IMR-90 (cell line): ENCODE results near the gene FBXO3. TPM values are rescaled to one million over a fixed set of nuclear protein-coding genes. Genes with fewer than 3 reads are reported as not detected.

ENCODE experiments used
- ATAC-seq: fragments of 200-7000 bp; cut with Tn5 transposase; 2 replicates; pipeline ENCODE4 v1.9.1; 2020; ENCODE audit warnings: low read depth, mild to moderate bottlenecking, moderate library complexity
- BruUV-seq: library from RNA; stranded (reverse); fragments of 400-500 nt; replicated peaks from 2 replicates; lab custom pipeline; 2021; lab: Mats Ljungman, UMichigan
- CTCF ChIA-PET: fragments of 300-600 bp; formaldehyde crosslinking; extraction: SDS; loops from one replicate; lab custom pipeline; 2021; ENCODE audit warnings: antibody characterized with exemption; lab: Yijun Ruan, JAX
- POLR2A ChIA-PET: fragments of 300-600 bp; sonication (Branson Sonifier 250); formaldehyde crosslinking; loops from one replicate; lab custom pipeline; 2022; ENCODE audit warnings: antibody characterized with exemption; ENCODE audit not compliant: unreplicated experiment; lab: Charles Lee
- DNase-seq: peaks from one replicate; pipeline ENCODE4 v3.0.0; 2013
- H2AFZ ChIP-seq: replicated peaks from 2 replicates; pipeline ENCODE3; 2013; ENCODE audit warnings: low read length, mild to moderate bottlenecking; ENCODE audit not compliant: poor library complexity
- H2AK5ac ChIP-seq: 2 replicates; pipeline ENCODE4 v1.6.1; 2013; ENCODE audit warnings: low read depth, low read length, inconsistent platforms
- H2AK9ac ChIP-seq: replicated peaks from 2 replicates; pipeline ENCODE3; 2013; ENCODE audit warnings: mild to moderate bottlenecking, low read depth, low read length, moderate library complexity; ENCODE audit not compliant: poor library complexity
- H2BK120ac ChIP-seq: 2 replicates; pipeline ENCODE4 v1.6.1; 2013; ENCODE audit warnings: low read depth, low read length, inconsistent platforms
- H2BK15ac ChIP-seq: 3 replicates; pipeline ENCODE4 v1.6.1; 2013; ENCODE audit warnings: low read depth, low read length, inconsistent platforms
- H2BK20ac ChIP-seq: 2 replicates; pipeline ENCODE4 v1.6.1; 2013; ENCODE audit warnings: low read depth, mild to moderate bottlenecking, inconsistent platforms, low read length, moderate library complexity
- H2BK5ac ChIP-seq: 2 replicates; pipeline ENCODE4 v1.6.1; 2013; ENCODE audit warnings: mild to moderate bottlenecking, low read depth, low read length, inconsistent platforms; ENCODE audit not compliant: poor library complexity, severe bottlenecking
- H3K14ac ChIP-seq: replicated peaks from 2 replicates; pipeline ENCODE4 v1.6.1; 2013; ENCODE audit warnings: low read depth, low read length, inconsistent platforms
- H3K18ac ChIP-seq: 2 replicates; pipeline ENCODE4 v1.6.1; 2013; ENCODE audit warnings: low read depth, low read length, control low read depth
- H3K23ac ChIP-seq: 2 replicates; pipeline ENCODE4 v1.6.1; 2013; ENCODE audit warnings: low read depth, low read length, inconsistent platforms
- H3K27ac ChIP-seq: 2 replicates; pipeline ENCODE4 v1.5.1; 2013; ENCODE audit warnings: mild to moderate bottlenecking, control low read depth, low read length; ENCODE audit not compliant: insufficient read depth
- H3K27me3 ChIP-seq: 2 replicates; pipeline ENCODE4 v1.6.1; 2013; ENCODE audit warnings: low read length; ENCODE audit not compliant: control insufficient read depth, insufficient read depth
- H3K36me3 ChIP-seq: 2 replicates; pipeline ENCODE4 v1.6.1; 2013; ENCODE audit warnings: low read length, mixed read lengths; ENCODE audit not compliant: control insufficient read depth, insufficient read depth
- H3K4ac ChIP-seq: 2 replicates; pipeline ENCODE4 v1.6.1; 2013; ENCODE audit warnings: low read depth, low read length, inconsistent platforms
- H3K4me1 ChIP-seq: 2 replicates; pipeline ENCODE4 v1.6.1; 2013; ENCODE audit warnings: low read length, mixed read lengths; ENCODE audit not compliant: control insufficient read depth, insufficient read depth
- H3K4me2 ChIP-seq: 2 replicates; pipeline ENCODE4 v1.6.1; 2013; ENCODE audit warnings: low read depth, mild to moderate bottlenecking, control low read depth, low read length, moderate library complexity
- H3K4me3 ChIP-seq: 2 replicates; pipeline ENCODE4 v1.5.1; 2013; ENCODE audit warnings: low read depth, mild to moderate bottlenecking, control low read depth, low read length, moderate library complexity; ENCODE audit not compliant: insufficient read depth
- H3K56ac ChIP-seq: 2 replicates; pipeline ENCODE4 v1.6.1; 2013; ENCODE audit warnings: low read length, inconsistent platforms; ENCODE audit not compliant: insufficient read depth; ENCODE audit errors: extremely low read depth
- H3K79me1 ChIP-seq, 2 experiments: 2 replicates each; pipeline ENCODE4 v1.6.1; 2013; ENCODE audit warnings: low read length in 2 of 2, inconsistent platforms in 1 of 2, low read depth in 1 of 2
- H3K9ac ChIP-seq: 2 replicates; pipeline ENCODE4 v1.6.1; 2013; ENCODE audit warnings: low read depth, low read length, control low read depth
- H3K9me1 ChIP-seq: 2 replicates; pipeline ENCODE4 v1.6.1; 2013; ENCODE audit warnings: low read length, inconsistent platforms; ENCODE audit not compliant: insufficient read depth
- H3K9me3 ChIP-seq: 2 replicates; pipeline ENCODE4 v1.6.1; 2013; ENCODE audit warnings: low read length; ENCODE audit not compliant: control insufficient read depth, insufficient read depth
- H4K20me1 ChIP-seq: 2 replicates; pipeline ENCODE4 v1.6.1; 2013; ENCODE audit warnings: low read length, inconsistent platforms; ENCODE audit not compliant: insufficient read depth
- H4K5ac ChIP-seq: 2 replicates; pipeline ENCODE4 v1.6.1; 2013; ENCODE audit warnings: mild to moderate bottlenecking, low read depth, low read length, control low read depth
- H4K8ac ChIP-seq, 2 experiments: 2 replicates each; pipeline ENCODE4 v1.6.1; 2013; ENCODE audit warnings: low read depth in 2 of 2, low read length in 2 of 2, control low read depth in 1 of 2, inconsistent platforms in 1 of 2
- H4K91ac ChIP-seq: 2 replicates; pipeline ENCODE4 v1.6.1; 2013; ENCODE audit warnings: low read depth, low read length, inconsistent platforms; ENCODE audit not compliant: insufficient read depth
- CHD1 ChIP-seq: IDR thresholded peaks from 2 replicates; pipeline ENCODE4 v1.6.1; 2012; ENCODE audit warnings: low read depth, low read length, improper control_type of control experiment
- MAFK ChIP-seq: IDR thresholded peaks from 2 replicates; pipeline ENCODE4 v1.6.1; 2012; ENCODE audit warnings: low read depth, low read length, improper control_type of control experiment
- MAZ ChIP-seq: IDR thresholded peaks from 2 replicates; pipeline ENCODE4 v1.6.1; 2012; ENCODE audit warnings: low read depth, mild to moderate bottlenecking, low read length, improper control_type of control experiment, moderate library complexity, borderline replicate concordance
- MXI1 ChIP-seq: IDR thresholded peaks from 2 replicates; pipeline ENCODE4 v1.6.1; 2012; ENCODE audit warnings: low read depth, mild to moderate bottlenecking, low read length, moderate library complexity, borderline replicate concordance
- NFE2L2 ChIP-seq: fragments of 150-350 bp; IDR thresholded peaks from 2 replicates; pipeline ENCODE4 v1.6.1; 2016; ENCODE audit warnings: low read depth, mild to moderate bottlenecking, low read length
- RAD21 ChIP-seq: IDR thresholded peaks from 2 replicates; pipeline ENCODE4 v1.6.1; 2012; ENCODE audit warnings: low read length, improper control_type of control experiment
- RCOR1 ChIP-seq: IDR thresholded peaks from 2 replicates; pipeline ENCODE4 v1.6.1; 2012; ENCODE audit warnings: mild to moderate bottlenecking, low read length, improper control_type of control experiment; ENCODE audit not compliant: insufficient replicate concordance
- WGBS, 2 experiments: methylation state at CpG; one replicate each; pipeline versions ENCODE4 v1.1.5 to v1.1.7; 2013; ENCODE audit warnings: missing lambda C conversion rate in 2 of 2; ENCODE audit not compliant: insufficient read length in 1 of 2; ENCODE audit errors: extremely low coverage in 2 of 2; 5-methylcytosine and 5-hydroxymethylcytosine counted together
- dilution Hi-C: fragments of 300-500 bp; cut with HindIII; formaldehyde crosslinking; loops from one replicate; pipeline ENCODE4 v1.14.3; 2018; ENCODE audit warnings: low sequenced_read_pairs; ENCODE audit not compliant: unreplicated experiment
- in situ Hi-C: fragments of 300-500 bp; cut with MboI; formaldehyde crosslinking; loops from 3 replicates; pipeline ENCODE4 v1.14.3; 2019; ENCODE audit warnings: low sequenced_read_pairs, inconsistent platforms, mixed read lengths
- intact Hi-C: fragments of 100-400 bp; cut with micrococcal nuclease; formaldehyde crosslinking; loops from 2 replicates; pipeline ENCODE4 v1.10.0; 2022
- polyA plus RNA-seq, 3 experiments: library from polyadenylated mRNA; depleted of rRNA; stranded (reverse); fragments of >200 nt; gene quantifications; 2 replicates each; pipeline ENCODE4 v1.2.3, GENCODE V29; 2012; ENCODE audit warnings: low replicate concordance in 1 of 3
- total RNA-seq: library from RNA; depleted of rRNA; stranded (reverse); fragments of >200 nt; gene quantifications from 2 replicates; pipeline ENCODE4 v1.2.3, GENCODE V29; 2012

The FBXO3 gene
- total and polyA plus RNA-seq, 2 of the 4 experiments (the other 2 are of a cell fraction), result 26.2 to 51.1 TPM

GRCh38 chr11:33819278-33820035, 45.1 kb upstream of the FBXO3 start:
- 56% methylated on average over 14 of the region's 16 CpGs; no CpG with 5 or more reads in 1 of the 2 experiments for WGBS, 2 experiments
- H3K4me3 ChIP-seq, result no peak overlapping the region
- in situ Hi-C loops (loop anchor here (10.0 kb wide), 1 partner anchor 455 kb away; no protein-coding TSS in a partner anchor), intact Hi-C loops (no loop called here), dilution Hi-C loops (no loop called here)
- no peak overlapping the region for H2BK5ac ChIP-seq
- no peak overlapping the region for H4K5ac ChIP-seq
- no peak overlapping the region for H3K9ac ChIP-seq
- no peaks in the 10 kb centered on the region for H3K9me3 ChIP-seq
- H4K91ac ChIP-seq, result no peak overlapping the region
- H3K56ac ChIP-seq, result no peak overlapping the region
- BruUV-seq, result no TSS peak
- no peak for ATAC-seq
- H2BK20ac ChIP-seq, result no peak overlapping the region
- H3K9me1 ChIP-seq, result no peaks in the 10 kb centered on the region
- no peak overlapping the region for H3K4ac ChIP-seq
- POLR2A ChIA-PET, result no interaction called here
- H2BK120ac ChIP-seq, result no peak overlapping the region
- H3K4me1 ChIP-seq, result no peaks in the 10 kb centered on the region
- H4K20me1 ChIP-seq, result no peaks in the 10 kb centered on the region
- H3K27ac ChIP-seq, result no peak overlapping the region
- H3K79me1 ChIP-seq, result no peaks in the 10 kb centered on the region
- H2AK5ac ChIP-seq, result no peak overlapping the region
- H2BK15ac ChIP-seq, result no peak overlapping the region
- TF ChIP-seq MAZ (no peak), RAD21 (no peak), NFE2L2 (no peak), MXI1 (no peak), CHD1 (no peak), MAFK (no peak), RCOR1 (no peak)
- no peak overlapping the region for H3K18ac ChIP-seq
- CTCF ChIA-PET, result no interaction called here
- H3K27me3 ChIP-seq, result peaks cover 72% of the 10 kb centered on the region
- no peak for DNase-seq
- no peaks in the 10 kb centered on the region for H3K36me3 ChIP-seq
- H3K4me2 ChIP-seq, result no peak overlapping the region
- H2AK9ac ChIP-seq, result no peak overlapping the region
- no peak overlapping the region for H2AFZ ChIP-seq
- H3K23ac ChIP-seq, result no peak overlapping the region
- no peak overlapping the region for H3K14ac ChIP-seq
- H4K8ac ChIP-seq, result no peak overlapping the region
